Fibroblast of pulmonary artery (primary cell): ENCODE results near the gene GJC3.

Experiments
- DNase-seq: peaks from one replicate; pipeline ENCODE4 v3.0.0-alpha.2; 2010; ENCODE audit warnings: low read depth
- H3K4me3 ChIP-seq: replicated peaks from 2 replicates; pipeline ENCODE4 v1.5.1; 2011; ENCODE audit warnings: low read depth, mild to moderate bottlenecking, control low read depth, low read length, moderate library complexity
- TF ChIP-seq, protein P1 (sequence below): IDR thresholded peaks from 2 replicates; pipeline ENCODE4 v1.5.1; 2011; ENCODE audit warnings: mild to moderate bottlenecking, control low read depth, low read length, inconsistent platforms; ENCODE audit errors: missing control alignments

GJC3 gene

DNA sequence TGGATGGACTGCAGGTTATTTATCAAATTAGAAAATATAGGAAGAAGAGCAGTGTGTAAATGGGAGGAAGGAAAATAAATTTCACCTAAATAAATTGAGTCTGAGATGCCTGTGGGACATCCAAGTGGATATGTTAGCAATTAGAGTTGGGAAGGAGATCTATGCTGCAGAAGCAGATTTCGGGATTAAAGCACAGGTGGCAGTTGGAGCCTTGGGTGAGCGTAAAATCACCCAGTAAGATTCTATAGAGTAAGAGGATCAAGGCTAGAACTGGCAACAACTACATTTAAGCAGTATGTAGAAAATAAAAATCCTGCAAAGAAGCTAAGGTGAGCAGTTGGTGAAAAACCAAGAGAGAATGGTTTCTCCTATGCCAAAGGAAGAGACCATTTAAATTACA, 18.4 kb downstream of the GJC3 start:
- no peak for DNase-seq
- TF ChIP-seq, protein P1, sequence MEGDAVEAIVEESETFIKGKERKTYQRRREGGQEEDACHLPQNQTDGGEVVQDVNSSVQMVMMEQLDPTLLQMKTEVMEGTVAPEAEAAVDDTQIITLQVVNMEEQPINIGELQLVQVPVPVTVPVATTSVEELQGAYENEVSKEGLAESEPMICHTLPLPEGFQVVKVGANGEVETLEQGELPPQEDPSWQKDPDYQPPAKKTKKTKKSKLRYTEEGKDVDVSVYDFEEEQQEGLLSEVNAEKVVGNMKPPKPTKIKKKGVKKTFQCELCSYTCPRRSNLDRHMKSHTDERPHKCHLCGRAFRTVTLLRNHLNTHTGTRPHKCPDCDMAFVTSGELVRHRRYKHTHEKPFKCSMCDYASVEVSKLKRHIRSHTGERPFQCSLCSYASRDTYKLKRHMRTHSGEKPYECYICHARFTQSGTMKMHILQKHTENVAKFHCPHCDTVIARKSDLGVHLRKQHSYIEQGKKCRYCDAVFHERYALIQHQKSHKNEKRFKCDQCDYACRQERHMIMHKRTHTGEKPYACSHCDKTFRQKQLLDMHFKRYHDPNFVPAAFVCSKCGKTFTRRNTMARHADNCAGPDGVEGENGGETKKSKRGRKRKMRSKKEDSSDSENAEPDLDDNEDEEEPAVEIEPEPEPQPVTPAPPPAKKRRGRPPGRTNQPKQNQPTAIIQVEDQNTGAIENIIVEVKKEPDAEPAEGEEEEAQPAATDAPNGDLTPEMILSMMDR: no peak
- no peak overlapping the region for H3K4me3 ChIP-seq

GRCh38 chr7:99901581-99901980, 27.8 kb downstream of the GJC3 start:
- TF ChIP-seq, protein P1: no peak
- H3K4me3 ChIP-seq: no peak overlapping the region

DNA sequence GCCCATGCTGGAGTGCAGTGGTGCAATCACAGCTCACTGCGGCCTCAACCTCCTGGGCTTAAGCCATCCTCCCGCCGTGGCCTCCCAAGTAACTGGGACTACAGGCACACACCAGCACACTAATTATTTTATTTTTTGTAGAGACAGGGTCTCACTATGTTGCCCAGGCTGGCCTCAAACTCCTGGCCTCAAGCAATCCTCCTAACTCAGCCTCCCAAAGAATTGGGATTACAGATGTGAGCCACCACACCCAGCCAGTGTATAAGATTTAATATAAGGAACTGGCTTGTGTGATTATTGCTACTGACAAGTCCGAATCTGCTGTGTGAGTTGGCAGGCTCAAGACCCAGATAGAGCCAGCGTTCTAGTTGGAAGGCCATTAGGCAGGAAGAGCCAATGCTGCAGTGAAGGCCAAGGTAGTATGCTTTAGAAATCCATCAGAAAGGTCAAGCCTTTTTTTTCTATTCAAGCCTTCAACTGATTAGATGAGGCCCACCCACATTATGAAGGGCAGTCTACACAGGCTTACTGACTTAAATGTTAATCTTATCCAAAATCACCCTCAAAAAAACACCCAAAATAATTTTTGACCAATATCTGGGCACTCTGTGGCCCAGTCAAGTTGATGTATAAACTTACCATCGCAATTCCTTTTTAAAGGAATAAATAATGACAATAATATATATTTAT, 29.4 kb downstream of the GJC3 start:
- no peak overlapping the region for H3K4me3 ChIP-seq
- TF ChIP-seq, protein P1: no peak
- no peak for DNase-seq

More at GRCh38 chr7:99901581-99901980, 27.8 kb downstream of the GJC3 start:
- DNase-seq: no peak

GRCh38 chr7:99898836-99899235, 30.6 kb downstream of the GJC3 start:
- TF ChIP-seq, protein P1: no peak
- no peak for DNase-seq
- H3K4me3 ChIP-seq: no peak overlapping the region

DNA sequence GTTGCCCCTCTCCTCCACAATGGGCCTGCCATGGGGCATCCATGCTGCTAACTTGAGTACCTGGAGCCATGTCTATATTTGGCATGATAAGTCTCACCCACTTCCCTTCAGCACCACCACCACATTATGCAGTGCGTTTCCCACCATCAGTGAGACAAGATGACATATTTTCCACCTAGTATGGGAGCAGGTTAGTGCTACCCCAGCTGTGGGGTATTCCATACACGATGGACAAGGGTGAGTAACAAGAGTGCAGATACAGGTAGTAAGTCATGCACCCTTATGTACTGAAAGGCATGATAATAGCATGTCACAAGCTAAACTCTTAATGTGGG, 31.4 kb downstream of the GJC3 start:
- no peak for DNase-seq
- TF ChIP-seq, protein P1: no peak
- H3K4me3 ChIP-seq: no peak overlapping the region

DNA sequence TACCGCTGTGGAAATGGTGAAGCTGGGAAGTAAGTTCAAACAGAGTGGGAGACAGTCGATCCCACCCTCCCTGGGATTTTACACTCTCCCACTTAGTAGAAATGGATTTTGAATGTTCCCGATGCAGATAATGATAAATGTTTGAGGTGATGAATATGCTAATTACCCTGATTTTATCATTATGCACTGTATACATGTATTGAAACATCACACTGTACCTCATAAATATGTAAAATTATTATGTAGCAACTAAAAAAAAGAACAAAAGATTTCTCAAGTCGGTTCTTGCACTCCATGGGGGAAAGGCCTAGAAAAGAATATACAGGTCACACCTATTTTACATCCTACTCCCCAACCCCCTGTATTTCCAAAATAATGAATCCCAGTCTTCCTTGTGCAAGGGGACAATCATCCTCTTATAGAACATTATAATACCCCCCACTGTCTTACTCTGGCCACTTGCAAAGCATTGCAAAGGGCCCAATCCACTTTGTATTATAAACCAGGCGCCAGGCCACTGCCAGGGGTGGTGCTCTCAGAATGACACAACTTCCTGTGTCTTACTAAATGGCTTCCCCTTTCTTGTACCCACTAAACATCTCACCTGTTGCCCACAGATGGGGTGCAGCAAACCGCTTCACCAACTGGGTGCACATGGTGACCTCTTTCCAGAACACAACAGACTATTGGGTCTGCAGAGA, 31.9 kb downstream of the GJC3 start:
- H3K4me3 ChIP-seq: no peak overlapping the region
- DNase-seq: no peak
- TF ChIP-seq, protein P1: no peak

DNA sequence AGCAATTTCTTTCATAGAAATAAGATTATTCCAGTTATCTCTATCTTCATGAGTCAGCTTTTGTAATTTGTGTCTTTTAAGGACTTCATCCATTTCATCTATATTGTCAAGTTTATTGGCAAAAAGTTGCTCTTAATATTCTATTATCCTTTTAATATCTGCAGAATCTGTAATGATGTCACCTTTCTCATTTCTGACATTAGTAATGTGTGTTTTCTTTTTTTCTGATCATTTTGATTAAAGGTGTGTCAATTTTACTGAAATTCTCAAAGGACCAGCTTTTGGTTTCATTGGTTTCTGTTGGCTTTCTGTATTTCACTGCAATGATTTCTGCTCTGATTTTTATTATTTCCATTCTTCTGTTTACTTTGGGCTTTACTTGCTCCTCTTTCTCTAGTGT, 34.7 kb downstream of the GJC3 start:
- no peak overlapping the region for H3K4me3 ChIP-seq
- DNase-seq: no peak
- TF ChIP-seq, protein P1: no peak
